Neural progenitor cell (in vitro differentiated cells): ENCODE results near the gene HMSD. TPM values are rescaled to one million over a fixed set of nuclear protein-coding genes. Genes with fewer than 3 reads are reported as not detected.

Experiments used
- DNase-seq: peaks from one replicate; pipeline ENCODE4 v3.0.0-alpha.2; 2016; ENCODE audit warnings: low spot score
- H2AFZ ChIP-seq: fragments of 200-600 bp; sonication (generic); replicated peaks from 2 replicates; pipeline ENCODE4 v1.6.1; 2016; ENCODE audit warnings: antibody characterized with exemption
- H3F3A ChIP-seq: fragments of 200-600 bp; sonication (generic); 2 replicates; pipeline ENCODE4 v1.6.1; 2016; ENCODE audit warnings: antibody characterized with exemption, low read depth
- H3K27ac ChIP-seq: fragments of 200-600 bp; sonication (generic); 2 replicates; pipeline ENCODE4 v1.5.1; 2016; ENCODE audit warnings: mild to moderate bottlenecking
- H3K27me3 ChIP-seq: fragments of 200-600 bp; sonication (generic); 2 replicates; pipeline ENCODE4 v1.6.1; 2016; ENCODE audit warnings: mild to moderate bottlenecking, moderate library complexity
- H3K36me3 ChIP-seq: fragments of 200-600 bp; sonication (generic); 2 replicates; pipeline ENCODE4 v1.5.1; 2016
- H3K4me1 ChIP-seq: fragments of 200-600 bp; sonication (generic); 2 replicates; pipeline ENCODE4 v1.6.1; 2016; ENCODE audit warnings: mixed run types
- H3K4me2 ChIP-seq: fragments of 200-600 bp; sonication (generic); 2 replicates; pipeline ENCODE4 v1.6.1; 2016
- H3K4me3 ChIP-seq: fragments of 200-600 bp; sonication (generic); 2 replicates; pipeline ENCODE4 v1.5.1; 2016
- H3K79me2 ChIP-seq: fragments of 200-600 bp; sonication (generic); 2 replicates; pipeline ENCODE4 v1.6.1; 2016; ENCODE audit warnings: low read depth
- H3K9ac ChIP-seq: fragments of 200-600 bp; sonication (generic); 2 replicates; pipeline ENCODE4 v1.6.1; 2016
- H3K9me3 ChIP-seq: fragments of 200-600 bp; sonication (generic); 2 replicates; pipeline ENCODE4 v1.5.1; 2016; ENCODE audit warnings: low read depth
- H4K20me1 ChIP-seq: fragments of 200-600 bp; sonication (generic); 2 replicates; pipeline ENCODE4 v1.6.1; 2016; ENCODE audit warnings: low read depth
- H3K27ac Mint-ChIP-seq: 3 replicates; pipeline ENCODE4 v1.8.0; 2021; ENCODE audit warnings: mixed read lengths
- H3K27me3 Mint-ChIP-seq: 2 replicates; pipeline ENCODE4 v1.8.0; 2022; ENCODE audit warnings: low read depth, mild to moderate bottlenecking, inconsistent platforms, moderate library complexity, mixed read lengths; ENCODE audit not compliant: insufficient read depth
- H3K36me3 Mint-ChIP-seq: 3 replicates; pipeline ENCODE4 v1.8.0; 2021; ENCODE audit warnings: mixed read lengths
- H3K4me1 Mint-ChIP-seq: 3 replicates; pipeline ENCODE4 v1.8.0; 2021; ENCODE audit warnings: mixed read lengths
- H3K4me3 Mint-ChIP-seq: 3 replicates; pipeline ENCODE4 v1.8.0; 2021; ENCODE audit warnings: mild to moderate bottlenecking, moderate library complexity, mixed read lengths
- H3K9me3 Mint-ChIP-seq: 3 replicates; pipeline ENCODE4 v1.8.0; 2020; ENCODE audit warnings: mixed read lengths
- CTCF ChIP-seq: fragments of 200-600 bp; sonication (generic); IDR thresholded peaks from 2 replicates; pipeline ENCODE4 v1.5.1; 2017; ENCODE audit warnings: antibody characterized with exemption, mild to moderate bottlenecking
- EZH2 ChIP-seq: fragments of 200-600 bp; sonication (generic); IDR thresholded peaks from 2 replicates; pipeline ENCODE4 v1.6.1; 2017; ENCODE audit warnings: antibody characterized with exemption, mild to moderate bottlenecking, moderate library complexity
- EZH2phosphoT487 ChIP-seq: fragments of 200-600 bp; sonication (generic); IDR thresholded peaks from 2 replicates; pipeline ENCODE4 v1.6.1; 2017; ENCODE audit warnings: antibody characterized with exemption
- total RNA-seq: library from RNA; depleted of rRNA; stranded (reverse); fragments of >200 nt; gene quantifications from 2 replicates; pipeline ENCODE4 v1.2.3, GENCODE V29; 2015; ENCODE audit warnings: low replicate concordance

HMSD gene
- total RNA-seq, 1 donor from 2014 or later: 0.88 TPM

GRCh38 chr18:63909870-63910269 lies 39.2 kb upstream of the HMSD start:
- no peak for TF ChIP-seq EZH2phosphoT487
- TF ChIP-seq CTCF: no peak
- no peak for TF ChIP-seq EZH2
- Histone ChIP-seq H3K4me2 (no peak overlapping the region), H4K20me1 (no peaks in the 10 kb centered on the region), H3K9ac (no peak overlapping the region), H3K9me3 (no peaks in the 10 kb centered on the region), H3K4me3 (no peak overlapping the region), H2AFZ (no peak overlapping the region), H3F3A (no peaks in the 10 kb centered on the region), H3K36me3 (no peaks in the 10 kb centered on the region), H3K27ac (no peak overlapping the region), H3K27me3 (no peaks in the 10 kb centered on the region), H3K79me2 (no peaks in the 10 kb centered on the region), H3K4me1 (no peaks in the 10 kb centered on the region)
- DNase-seq: no peak
- no peaks in the 10 kb centered on the region for H3K9me3 Mint-ChIP-seq
- H3K27me3 Mint-ChIP-seq: no peaks in the 10 kb centered on the region
- no peaks in the 10 kb centered on the region for H3K4me1 Mint-ChIP-seq
- H3K27ac Mint-ChIP-seq: no peak overlapping the region
- no peaks in the 10 kb centered on the region for H3K36me3 Mint-ChIP-seq
- H3K4me3 Mint-ChIP-seq: no peak overlapping the region

- H3K27me3 Mint-ChIP-seq: no peaks in the 10 kb centered on the region
- Histone ChIP-seq H3F3A (no peaks in the 10 kb centered on the region), H2AFZ (no peak overlapping the region), H3K9me3 (no peaks in the 10 kb centered on the region), H3K4me2 (no peak overlapping the region), H3K27ac (no peak overlapping the region), H3K4me3 (no peak overlapping the region), H4K20me1 (no peaks in the 10 kb centered on the region), H3K9ac (no peak overlapping the region), H3K27me3 (no peaks in the 10 kb centered on the region), H3K36me3 (no peaks in the 10 kb centered on the region), H3K4me1 (no peaks in the 10 kb centered on the region), H3K79me2 (no peaks in the 10 kb centered on the region)
- H3K27ac Mint-ChIP-seq: no peak overlapping the region
- no peak for DNase-seq
- TF ChIP-seq EZH2: no peak
- no peak for TF ChIP-seq CTCF
- no peak for TF ChIP-seq EZH2phosphoT487
- no peak overlapping the region for H3K4me3 Mint-ChIP-seq
- no peaks in the 10 kb centered on the region for H3K4me1 Mint-ChIP-seq
- H3K9me3 Mint-ChIP-seq: no peaks in the 10 kb centered on the region
- H3K36me3 Mint-ChIP-seq: no peaks in the 10 kb centered on the region
Measured at GRCh38 chr18:63917817-63918216, 31.3 kb upstream of the HMSD start.

- H3K79me2 ChIP-seq: no peaks in the 10 kb centered on the region
- H2AFZ ChIP-seq: no peak overlapping the region
- H3K27ac ChIP-seq: no peak overlapping the region
- Mint-ChIP-seq H3K4me1 (peaks cover 2% of the 10 kb centered on the region), H3K27ac (no peak overlapping the region), H3K9me3 (no peaks in the 10 kb centered on the region), H3K36me3 (no peaks in the 10 kb centered on the region), H3K27me3 (no peaks in the 10 kb centered on the region), H3K4me3 (no peak overlapping the region)
- no peaks in the 10 kb centered on the region for H3F3A ChIP-seq
- no peaks in the 10 kb centered on the region for H3K4me1 ChIP-seq
- TF ChIP-seq EZH2phosphoT487: no peak
- no peak for TF ChIP-seq CTCF
- TF ChIP-seq EZH2: no peak
- H4K20me1 ChIP-seq: no peaks in the 10 kb centered on the region
- no peak overlapping the region for H3K4me3 ChIP-seq
- no peaks in the 10 kb centered on the region for H3K9me3 ChIP-seq
- H3K27me3 ChIP-seq: no peaks in the 10 kb centered on the region
- H3K9ac ChIP-seq: no peak overlapping the region
- no peak for DNase-seq
- H3K4me2 ChIP-seq: no peak overlapping the region
- no peaks in the 10 kb centered on the region for H3K36me3 ChIP-seq
Measured at GRCh38 chr18:63922049-63922448, 27.1 kb upstream of the HMSD start.

- Histone ChIP-seq H4K20me1 (no peaks in the 10 kb centered on the region), H3K79me2 (no peaks in the 10 kb centered on the region), H3K27me3 (no peaks in the 10 kb centered on the region), H3F3A (no peaks in the 10 kb centered on the region), H3K4me2 (no peak overlapping the region), H3K9ac (no peak overlapping the region), H3K4me3 (no peak overlapping the region), H2AFZ (no peak overlapping the region), H3K4me1 (no peaks in the 10 kb centered on the region), H3K36me3 (no peaks in the 10 kb centered on the region), H3K9me3 (no peaks in the 10 kb centered on the region), H3K27ac (no peak overlapping the region)
- Mint-ChIP-seq H3K27ac (no peak overlapping the region), H3K36me3 (no peaks in the 10 kb centered on the region), H3K4me3 (no peak overlapping the region), H3K27me3 (no peaks in the 10 kb centered on the region), H3K4me1 (peaks cover 2% of the 10 kb centered on the region), H3K9me3 (no peaks in the 10 kb centered on the region)
- TF ChIP-seq CTCF (no peak), EZH2phosphoT487 (no peak), EZH2 (no peak)
- no peak for DNase-seq
Measured at GRCh38 chr18:63924551-63924950, 24.6 kb upstream of the HMSD start.
